ENCODE results near the gene EFHC2.

The EFHC2 gene

DNA sequence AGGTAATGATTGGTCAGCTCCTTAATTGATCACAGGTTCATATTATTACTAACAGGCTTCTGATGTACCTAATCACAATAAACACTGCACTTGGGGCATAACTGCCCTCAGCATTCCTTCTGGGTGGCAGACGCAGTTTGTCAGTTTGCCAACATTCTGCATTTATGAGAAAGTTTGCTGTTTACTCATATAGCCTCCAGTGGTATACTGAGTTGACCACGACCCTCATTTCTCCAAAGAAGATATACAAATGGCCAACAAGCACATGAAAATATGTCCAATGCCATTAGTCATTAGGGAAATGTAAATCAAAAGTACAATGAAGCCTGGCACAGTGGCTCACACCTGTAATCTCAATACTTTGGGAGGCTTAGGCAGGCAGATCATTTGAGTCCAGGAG, 26.3 kb downstream of the EFHC2 start:
- in situ Hi-C loops (cut with MboI; ENCODE audit: low sequenced_read_pairs, unreplicated experiment), result no loop called here

DNA sequence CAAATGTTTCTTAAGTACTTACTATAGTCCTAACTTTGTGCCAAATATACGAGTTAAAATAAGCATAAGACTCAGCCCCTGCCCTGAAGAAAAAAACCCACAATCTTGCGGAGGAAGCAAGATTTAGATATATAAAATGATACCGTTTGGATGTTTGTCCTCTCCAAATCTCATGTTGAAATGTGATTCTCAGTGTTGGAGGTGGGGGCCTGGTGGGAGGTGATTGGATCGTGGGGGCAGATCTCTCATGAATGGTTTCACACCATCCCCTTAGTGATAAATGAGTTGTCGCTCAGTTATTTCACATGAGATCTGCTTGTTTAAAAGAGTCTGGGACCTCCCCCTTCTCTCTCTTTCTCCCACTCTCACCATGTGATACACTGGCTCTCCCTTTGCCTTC, 28.7 kb downstream of the EFHC2 start:
- TF ChIP-seq CTCF (IDR thresholded peaks at IDR 0.05; ENCODE audit: borderline replicate concordance, control extremely low read depth, extremely low read depth, insufficient read depth, missing control alignments), result no peak
- in situ Hi-C loops (cut with MboI; ENCODE audit: low sequenced_read_pairs, unreplicated experiment), result no loop called here
- DNase-seq (ENCODE audit: low spot score), result no peak

More for the DNA sequence above, 26.3 kb downstream of the EFHC2 start:
- TF ChIP-seq CTCF (IDR thresholded peaks at IDR 0.05; ENCODE audit: borderline replicate concordance, control extremely low read depth, extremely low read depth, insufficient read depth, missing control alignments), result no peak
- no peak for DNase-seq (ENCODE audit: low spot score)

DNA sequence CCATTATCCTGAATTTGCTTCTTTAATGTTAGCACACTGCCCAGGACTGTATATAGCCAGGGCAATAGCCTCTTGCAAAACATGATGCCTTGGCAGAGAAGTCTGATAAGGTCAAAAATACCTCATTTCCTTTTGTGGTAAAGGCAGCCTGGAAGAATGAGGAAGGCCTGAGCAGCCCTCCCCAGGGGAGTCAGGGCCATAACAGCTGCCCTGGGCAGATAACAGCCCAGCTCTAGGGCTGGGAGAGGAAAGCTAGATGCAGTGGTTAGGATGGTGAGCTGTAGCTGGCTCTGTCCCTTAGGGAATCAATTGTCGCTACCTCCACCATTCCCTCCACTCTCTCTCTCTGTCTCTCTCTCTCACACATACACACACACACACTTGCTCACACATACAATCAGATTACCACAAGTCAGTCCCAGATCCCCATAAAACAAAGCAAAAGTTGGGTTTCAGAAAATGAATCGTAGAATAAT, 29.2 kb downstream of the EFHC2 start:
- TF ChIP-seq CTCF (IDR thresholded peaks at IDR 0.05; ENCODE audit: borderline replicate concordance, control extremely low read depth, extremely low read depth, insufficient read depth, missing control alignments), result no peak
- DNase-seq (ENCODE audit: low spot score), result no peak
- in situ Hi-C loops (cut with MboI; ENCODE audit: low sequenced_read_pairs, unreplicated experiment), result no loop called here

- in situ Hi-C loops (cut with MboI; ENCODE audit: low sequenced_read_pairs, unreplicated experiment), result no loop called here
- no peak for DNase-seq (ENCODE audit: low spot score)
- no peak for TF ChIP-seq CTCF (IDR thresholded peaks at IDR 0.05; ENCODE audit: borderline replicate concordance, control extremely low read depth, extremely low read depth, insufficient read depth, missing control alignments)
These were observed 31.1 kb downstream of the EFHC2 start for GRCh38 chrX:44312421-44312820.

- TF ChIP-seq CTCF (IDR thresholded peaks at IDR 0.05; ENCODE audit: borderline replicate concordance, control extremely low read depth, extremely low read depth, insufficient read depth, missing control alignments), result no peak
- in situ Hi-C loops (cut with MboI; ENCODE audit: low sequenced_read_pairs, unreplicated experiment), result no loop called here
These were observed 33.2 kb downstream of the EFHC2 start for GRCh38 chrX:44310227-44310626.

DNA sequence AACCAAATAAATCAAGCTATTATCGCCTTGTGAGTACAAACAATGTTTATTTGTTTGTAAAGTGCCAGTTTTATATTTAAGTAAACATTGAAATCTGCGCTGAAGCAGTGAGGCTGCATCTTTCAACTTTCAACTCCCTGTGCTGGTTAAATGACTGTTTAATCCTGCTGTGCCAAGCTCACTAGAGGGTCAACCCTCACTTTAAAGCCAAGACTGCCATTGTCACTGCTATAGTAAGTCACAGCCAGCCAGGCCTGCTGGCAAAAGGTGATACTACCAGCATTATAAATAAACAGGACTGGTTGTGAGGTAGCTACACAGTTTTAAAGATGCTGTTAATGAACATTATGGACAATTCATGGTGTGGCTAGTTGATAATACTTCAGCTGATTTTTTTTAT, 34.6 kb downstream of the EFHC2 start:
- TF ChIP-seq CTCF (IDR thresholded peaks at IDR 0.05; ENCODE audit: borderline replicate concordance, control extremely low read depth, extremely low read depth, insufficient read depth, missing control alignments), result no peak
- in situ Hi-C loops (cut with MboI; ENCODE audit: low sequenced_read_pairs, unreplicated experiment), result no loop called here
- no peak for DNase-seq (ENCODE audit: low spot score)

More at GRCh38 chrX:44310227-44310626, 33.2 kb downstream of the EFHC2 start:
- DNase-seq (ENCODE audit: low spot score), result no peak

DNA sequence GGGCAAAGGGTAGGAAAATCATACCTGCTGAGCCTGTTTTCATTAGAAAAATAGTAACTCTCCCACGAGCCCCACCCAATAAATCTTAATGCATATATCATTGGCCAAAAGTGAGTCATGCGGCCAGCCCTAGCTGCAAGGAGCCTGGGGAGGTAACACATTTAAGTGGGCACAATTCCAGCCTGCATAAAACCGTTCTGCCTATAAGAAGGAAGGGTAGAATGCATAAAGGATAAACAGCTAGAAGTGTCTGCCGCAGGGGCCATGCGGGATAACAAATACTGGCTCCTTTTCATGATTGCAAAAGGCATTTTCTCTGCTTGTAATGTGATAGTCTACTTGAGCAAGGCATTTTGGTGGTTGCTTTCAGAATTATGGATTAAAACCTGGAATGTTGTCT, 37.1 kb downstream of the EFHC2 start:
- TF ChIP-seq CTCF (IDR thresholded peaks at IDR 0.05; ENCODE audit: borderline replicate concordance, control extremely low read depth, extremely low read depth, insufficient read depth, missing control alignments), result no peak
- in situ Hi-C loops (cut with MboI; ENCODE audit: low sequenced_read_pairs, unreplicated experiment), result no loop called here
- DNase-seq (ENCODE audit: low spot score), result no peak

All from GM13976 (cell line).